Left colon (tissue), 2 donors: Measurements from ENCODE around the gene CCDC24. TPM values are rescaled to one million over a fixed set of nuclear protein-coding genes. Genes with fewer than 3 reads are reported as not detected.

Experiments
- ATAC-seq: fragments of 200-7000 bp; cut with Tn5 transposase; one replicate; pipeline ENCODE4 v1.9.1; 2020; ENCODE audit warnings: mild to moderate bottlenecking, moderate library complexity
- DNase-seq, 2 donors: peaks; one replicate each; pipeline ENCODE4 v3.0.0-alpha.2; 2020
- intact Hi-C, 2 donors: fragments of 100-400 bp; cut with DNase I in 1 of 2; cut with micrococcal nuclease in 1 of 2; formaldehyde crosslinking; loops; one replicate each; pipeline versions ENCODE4 v1.11.2 to v1.14.0; 2022; cut with DNase I, micrococcal nuclease
- total RNA-seq, 2 donors: library from RNA; stranded (reverse); fragmentation: NEBNext Ultra II Directional; extraction: Animal tissue kit (Norgen Biotek cat#: 25700); gene quantifications; one replicate each; pipeline ENCODE4 v1.2.1, GENCODE V29; 2021
- donor health status: DM: no; HTN: no; CAD: no.
- donor health status: DM: yes; HTN: yes; CAD: no.

Gene CCDC24
- total RNA-seq, 2 donors from 2014 or later = 22.4 to 22.6 TPM

GRCh38 chr1:44045064-44045463, 53.7 kb downstream of the CCDC24 start:
- intact Hi-C loops = loop anchor here in 1 of 2 donors (5.0 to 10.0 kb wide), 2 partner anchors 43 to 280 kb away; no protein-coding TSS in a partner anchor
- DNase-seq = peak in 1 of 2 donors; percentile 13
- ATAC-seq = no peak

Other genes starting within 250 kb of the CCDC24 start
- gene ARTN, start 57.8 kb upstream of the CCDC24 start, total RNA-seq = 10 to 100 TPM in 1 of 2 donors, 1 to 10 TPM in 1; 5.3 to 11.1 TPM
- gene IPO13, start 44.6 kb upstream of the CCDC24 start, total RNA-seq = 10 to 100 TPM; 19.2 to 27.4 TPM
- 10 to 100 TPM; 17.8 to 24.7 TPM for gene DPH2, start 21.6 kb upstream of the CCDC24 start, total RNA-seq
- gene ATP6V0B, start 16.6 kb upstream of the CCDC24 start, total RNA-seq = 100 to 1,000 TPM; 166 to 182 TPM
- gene B4GALT2, start 12.4 kb upstream of the CCDC24 start, total RNA-seq = 10 to 100 TPM; 22.7 to 28.6 TPM
- gene SLC6A9, start 39.9 kb downstream of the CCDC24 start, total RNA-seq = 10 to 100 TPM; 35.3 to 42.3 TPM
- gene KLF17, start 127.2 kb downstream of the CCDC24 start, total RNA-seq = under 1 TPM in 1 of 2 donors, not detected in 1; 0.11 TPM
- not detected for gene KLF18, start 150.0 kb downstream of the CCDC24 start, total RNA-seq
- 10 to 100 TPM; 39.0 to 44.4 TPM for gene DMAP1, start 221.9 kb downstream of the CCDC24 start, total RNA-seq